G401 (cell line): ENCODE data around the gene SLC4A2. TPM values are rescaled to one million over a fixed set of nuclear protein-coding genes. Genes with fewer than 3 reads are reported as not detected.
A peak's percentile ranks its signal among the peaks of the same experiment; 100 is the strongest.

Experiments used
- DNase-seq: peaks from one replicate; pipeline ENCODE4 v3.0.0-alpha.2; 2015; ENCODE audit warnings: low spot score
- in situ Hi-C: cut with HindIII; loops from 2 replicates; pipeline ENCODE4 v1.10.0; 2016; ENCODE audit warnings: low sequenced_read_pairs, mixed read lengths
- total RNA-seq: library from RNA; depleted of rRNA; stranded (reverse); fragments of >200 nt; shearing (Covaris generic); gene quantifications from 2 replicates; pipeline ENCODE4 v1.2.3, GENCODE V29; 2014

SLC4A2 gene
- total RNA-seq, 1 experiment from 2014 or later, result 363 TPM

DNA sequence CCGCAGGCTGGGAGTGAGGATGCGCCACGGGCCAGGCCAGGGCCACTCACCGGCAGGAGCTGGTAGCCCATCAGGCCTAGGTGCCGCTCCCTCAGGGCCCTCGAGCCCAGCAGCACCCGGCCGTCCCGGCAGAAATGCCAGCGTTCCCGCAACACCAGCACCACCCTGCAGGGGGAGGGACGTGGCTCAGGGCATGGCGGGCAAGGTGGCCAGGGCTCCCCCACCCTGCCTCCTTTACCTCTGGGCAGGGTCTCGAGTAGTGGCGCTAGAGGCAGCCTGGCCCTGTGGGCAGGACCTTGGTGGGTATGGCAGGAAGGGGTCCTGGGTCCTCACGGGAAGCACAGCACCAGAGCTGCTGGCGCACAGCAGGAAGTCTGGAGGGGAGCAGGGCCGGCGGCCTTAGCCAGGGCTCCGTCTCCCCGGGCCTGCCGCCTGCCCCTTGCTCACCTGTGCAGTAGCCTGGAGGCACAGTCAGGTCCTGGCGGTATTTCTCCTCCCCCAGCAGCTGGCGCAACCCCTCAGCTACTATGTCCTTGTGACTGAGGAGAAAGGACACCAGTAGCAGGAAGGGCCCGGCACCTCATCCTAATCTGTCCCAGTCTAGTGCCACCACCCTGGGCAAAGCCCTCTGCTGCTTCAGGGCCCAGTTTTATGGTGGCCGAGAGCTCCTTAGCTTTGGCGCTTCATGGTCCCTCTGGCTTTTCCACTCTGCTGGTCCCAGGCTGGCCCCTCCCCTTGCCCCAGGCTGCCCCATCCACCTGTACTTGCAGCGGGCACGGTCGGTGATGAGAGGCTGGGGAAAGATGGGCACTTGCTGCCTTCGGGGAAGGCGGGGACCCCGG is 17.7 kb downstream of the SLC4A2 start:
- in situ Hi-C loops, result no loop called here
- no peak for DNase-seq

DNA sequence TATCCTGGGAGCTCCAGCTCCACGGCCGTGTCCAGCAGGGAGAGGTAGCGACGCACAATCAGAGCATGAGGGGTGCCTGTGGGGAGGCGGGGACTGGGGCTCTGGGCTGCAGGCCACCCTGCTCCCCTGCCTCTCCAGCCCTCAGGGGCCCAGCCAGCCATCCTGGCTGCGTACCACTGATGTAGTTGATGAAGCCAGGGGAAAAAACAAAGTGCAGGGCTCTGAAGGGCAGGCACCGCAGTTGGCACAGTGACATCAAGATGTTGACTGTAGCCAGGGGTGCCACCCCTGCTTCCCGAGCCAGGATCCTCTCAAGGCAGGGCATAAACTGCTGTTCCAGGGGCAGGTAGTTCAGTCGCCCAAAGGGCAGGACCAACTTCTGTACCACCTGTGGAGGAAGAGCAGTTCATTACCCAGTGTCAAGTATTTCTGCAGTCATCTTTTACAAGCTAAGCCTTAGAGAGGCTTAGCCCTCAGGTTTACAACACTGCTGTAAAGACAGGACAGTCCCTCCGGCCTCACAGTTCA is 18.4 kb downstream of the SLC4A2 start:
- DNase-seq, result no peak
- in situ Hi-C loops, result no loop called here

DNA sequence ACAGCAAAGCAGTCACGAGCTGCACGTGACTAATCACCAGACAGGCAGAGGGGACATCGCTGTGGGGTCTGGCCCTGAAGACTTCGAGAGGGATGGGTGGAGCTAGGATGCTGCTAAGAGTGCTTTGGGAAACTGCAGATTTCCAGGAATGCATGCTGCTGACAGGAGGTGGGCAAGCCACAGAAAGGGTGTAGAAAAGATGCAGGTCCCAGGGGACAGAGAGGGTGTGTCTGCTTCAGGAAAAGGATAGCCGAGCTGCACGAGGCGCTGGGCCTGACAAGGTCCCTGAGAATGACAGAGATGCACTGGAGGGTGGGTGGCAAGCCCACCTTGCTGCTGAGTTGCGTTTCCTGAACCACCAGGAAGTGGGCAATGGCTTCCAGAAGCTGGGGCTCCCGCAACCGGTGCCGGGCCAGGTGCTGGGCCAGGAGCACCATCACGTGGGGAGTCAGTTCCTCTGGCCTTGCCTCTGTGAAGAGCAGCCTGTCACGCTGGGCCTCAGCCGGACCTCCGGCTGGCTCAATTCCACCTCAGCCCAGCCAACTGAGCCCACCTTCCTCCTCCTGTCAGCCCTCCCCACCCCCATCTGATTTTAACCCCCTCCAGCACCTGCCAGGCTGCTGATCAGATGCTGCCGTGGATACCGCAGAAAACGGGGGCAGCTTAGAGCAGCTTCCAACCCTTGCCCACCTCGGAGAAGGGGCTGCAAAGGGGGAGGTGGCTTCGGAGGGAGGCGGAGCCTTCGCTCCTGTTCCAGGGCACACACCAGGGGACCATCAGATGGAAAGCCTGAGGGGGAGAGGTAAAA is 19.0 kb downstream of the SLC4A2 start:
- peak; percentile 69 for DNase-seq
- in situ Hi-C loops, result no loop called here

DNA sequence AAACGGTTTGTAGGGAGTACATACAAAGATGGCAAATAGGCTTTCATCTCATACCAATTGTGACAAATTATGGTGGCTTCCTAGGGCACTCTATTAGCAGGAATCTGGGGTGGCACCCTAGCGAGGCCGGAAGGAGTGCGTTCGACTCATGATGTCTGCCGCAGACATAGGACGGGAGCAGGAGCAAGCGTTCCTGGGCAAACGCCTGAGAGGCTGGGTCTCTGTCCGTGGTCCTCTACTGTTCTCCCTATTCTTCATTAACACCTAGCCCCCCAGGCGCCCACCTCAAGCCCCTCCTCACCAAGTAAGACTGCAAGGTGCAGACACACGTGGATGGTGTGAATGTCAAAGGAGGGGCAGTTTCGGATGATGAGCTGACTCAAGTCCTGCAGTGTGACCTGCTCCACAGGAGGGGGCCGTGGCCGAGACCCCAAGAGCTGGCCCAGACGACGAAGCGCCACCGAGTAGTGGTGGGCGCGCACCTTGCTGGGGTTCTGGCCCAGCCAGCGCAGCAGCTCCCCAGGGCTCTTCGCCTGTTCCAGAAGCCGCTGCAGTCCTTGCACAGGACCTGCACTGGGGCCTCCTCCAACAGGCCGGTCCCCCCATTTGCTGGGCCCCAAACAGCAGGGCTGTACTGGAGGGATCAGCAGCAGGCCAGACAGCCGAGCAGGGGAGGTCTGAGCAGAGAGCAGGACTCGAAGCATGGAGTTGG is 20.0 kb downstream of the SLC4A2 start:
- DNase-seq, result no peak
- in situ Hi-C loops, result no loop called here

DNA sequence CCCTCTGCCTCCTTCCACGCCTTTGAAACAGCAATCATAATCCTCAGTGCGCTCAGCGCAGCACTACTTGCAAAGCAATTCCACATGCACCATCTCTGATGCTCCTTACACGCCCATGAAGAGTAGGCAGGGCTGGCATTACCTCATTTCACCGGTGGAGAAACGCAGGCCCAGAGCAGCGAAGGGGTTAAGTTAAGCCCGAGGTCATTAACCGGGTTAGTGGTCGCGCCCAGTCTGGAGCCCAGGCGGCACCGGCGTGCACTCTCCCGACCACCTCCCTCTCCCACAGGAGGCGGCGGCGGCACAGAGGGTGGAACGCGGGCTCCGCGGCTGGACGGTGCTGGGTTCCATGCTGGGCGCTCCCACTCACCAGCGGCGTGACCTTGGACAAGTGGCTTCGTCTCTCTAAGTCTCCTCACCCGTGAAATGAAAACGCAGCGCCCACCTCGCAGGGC is 20.7 kb downstream of the SLC4A2 start:
- DNase-seq, result no peak
- in situ Hi-C loops, result no loop called here

DNA sequence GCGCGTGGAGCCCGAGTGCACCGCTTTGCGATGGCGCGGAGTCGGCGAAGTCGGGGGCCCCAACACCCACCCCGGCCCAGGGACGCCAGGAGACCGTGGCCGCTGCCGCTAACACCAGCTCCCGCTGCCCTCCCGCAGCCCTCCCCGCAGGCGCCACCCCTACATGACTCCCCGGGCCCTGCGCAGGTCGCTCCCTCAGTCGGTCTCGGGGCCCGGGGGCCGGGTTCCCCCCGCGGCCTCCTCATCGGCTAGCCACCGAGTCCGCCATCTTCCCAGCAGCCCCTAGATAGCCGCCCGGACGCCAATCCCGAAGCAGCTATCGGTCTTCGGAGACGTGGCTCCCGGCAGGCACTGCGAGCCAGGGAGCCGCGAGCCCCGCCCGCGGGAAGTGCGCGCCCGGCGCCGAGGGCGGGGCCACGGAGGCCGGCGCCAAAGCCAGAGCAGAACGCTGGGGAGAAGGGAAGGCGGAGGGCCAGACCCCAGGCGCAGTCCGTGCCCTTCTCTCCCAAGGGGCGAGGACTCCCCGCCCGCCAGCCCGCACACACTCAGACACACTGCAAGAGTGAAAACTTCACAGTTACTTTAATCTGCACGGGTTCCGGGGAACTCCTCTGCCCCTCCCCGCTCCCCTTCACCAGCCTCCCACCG is 21.3 kb downstream of the SLC4A2 start, which contains the start of gene FASTK:
FASTK (minus strand) TSS at position 288 of the 648 bp plus-strand sequence; CDS start at position 245, 43 bp downstream.
- in situ Hi-C loops, result no loop called here
- DNase-seq, result peak; percentile 93

DNA sequence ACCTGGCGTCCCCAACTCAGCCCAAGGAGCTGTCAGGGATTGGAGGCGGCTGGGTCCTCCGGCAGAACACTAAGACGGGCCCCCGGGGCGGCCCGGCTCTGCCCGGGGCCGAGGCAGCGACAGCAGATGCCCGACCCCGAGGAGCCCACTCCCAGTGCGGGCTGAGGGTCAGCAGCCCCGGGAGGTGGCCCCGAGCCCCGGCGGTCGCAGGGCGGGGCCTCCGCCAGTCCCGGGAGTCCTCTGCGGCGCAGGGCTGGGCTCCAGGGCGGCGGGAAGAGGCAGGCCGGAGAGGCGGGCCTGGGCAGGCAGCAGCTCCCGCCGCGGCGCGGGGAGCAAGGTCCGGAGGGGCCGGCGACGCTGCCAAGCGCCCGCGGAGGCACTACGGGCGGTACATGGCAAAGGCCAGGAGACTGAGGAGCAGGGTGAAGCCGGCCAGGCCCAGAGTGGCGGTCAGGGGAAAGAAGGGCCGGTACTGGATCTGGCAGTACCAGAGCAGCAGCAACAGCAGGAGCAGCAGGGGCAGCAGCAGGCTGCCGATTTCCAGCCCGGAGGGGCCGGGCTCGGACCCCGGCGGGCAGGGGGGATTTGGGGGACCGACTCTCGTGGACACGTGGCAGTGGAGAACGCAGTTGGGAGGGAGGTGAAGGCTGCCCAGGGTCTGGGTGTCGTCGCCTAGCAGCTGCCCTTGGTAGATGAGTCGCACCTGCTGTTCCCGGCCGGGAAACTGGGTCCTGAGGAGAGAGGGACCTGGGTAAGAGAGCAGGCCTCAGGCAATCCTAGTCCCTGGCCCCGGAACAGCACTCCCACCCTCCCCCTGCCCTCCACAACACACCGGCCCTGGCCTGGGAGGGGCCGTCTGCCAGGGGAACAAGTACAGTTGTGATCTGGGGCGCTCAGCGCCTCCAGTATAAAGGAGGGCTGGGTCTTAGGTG is 22.0 kb downstream of the SLC4A2 start:
- DNase-seq, result no peak
- in situ Hi-C loops, result no loop called here

DNA sequence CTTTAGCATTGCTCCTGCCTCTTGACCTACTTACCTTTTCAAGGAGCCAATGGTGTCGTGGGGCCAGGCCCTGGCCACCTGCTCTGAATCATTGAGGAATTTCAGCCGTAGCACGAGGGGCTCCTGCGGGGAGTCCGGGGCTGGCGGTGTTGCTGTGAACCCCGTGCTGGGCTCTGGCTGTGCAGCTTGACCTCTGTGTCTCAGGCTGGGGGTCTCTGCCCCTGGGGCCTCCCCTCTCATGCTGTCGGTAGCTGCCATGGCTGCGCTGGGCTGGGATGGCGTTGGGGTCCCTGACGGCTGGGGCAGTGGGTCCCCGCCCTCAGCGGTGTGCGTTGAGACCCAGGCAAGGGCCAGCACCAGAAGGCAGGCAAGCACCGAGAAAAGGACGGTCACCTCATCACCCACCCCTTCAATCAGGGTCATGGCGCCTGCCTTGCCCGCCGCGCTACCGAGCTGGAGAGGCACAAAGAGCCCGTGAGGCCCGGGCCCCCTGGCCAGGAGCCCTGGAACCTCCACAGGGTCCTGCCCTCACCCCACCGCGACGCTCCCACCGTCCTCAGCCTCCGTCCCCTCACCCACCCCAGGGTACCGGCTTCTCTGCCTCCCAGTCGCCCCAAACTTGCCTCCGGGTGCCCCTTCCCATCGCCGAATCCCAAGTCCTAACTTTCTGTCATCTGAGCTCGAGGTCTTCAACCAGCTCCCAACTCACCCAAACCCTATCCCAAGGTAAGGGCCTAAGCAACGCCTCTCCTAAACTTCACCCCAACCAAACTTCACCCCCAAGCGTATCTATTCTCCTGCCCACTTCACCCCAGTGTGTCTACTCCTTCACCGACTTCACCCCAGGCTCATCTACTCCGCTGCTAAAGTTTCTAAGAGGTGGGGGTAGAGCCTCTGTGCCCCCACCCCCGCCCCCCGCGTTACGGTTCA is 23.0 kb downstream of the SLC4A2 start:
- in situ Hi-C loops, result no loop called here
- no peak for DNase-seq

DNA sequence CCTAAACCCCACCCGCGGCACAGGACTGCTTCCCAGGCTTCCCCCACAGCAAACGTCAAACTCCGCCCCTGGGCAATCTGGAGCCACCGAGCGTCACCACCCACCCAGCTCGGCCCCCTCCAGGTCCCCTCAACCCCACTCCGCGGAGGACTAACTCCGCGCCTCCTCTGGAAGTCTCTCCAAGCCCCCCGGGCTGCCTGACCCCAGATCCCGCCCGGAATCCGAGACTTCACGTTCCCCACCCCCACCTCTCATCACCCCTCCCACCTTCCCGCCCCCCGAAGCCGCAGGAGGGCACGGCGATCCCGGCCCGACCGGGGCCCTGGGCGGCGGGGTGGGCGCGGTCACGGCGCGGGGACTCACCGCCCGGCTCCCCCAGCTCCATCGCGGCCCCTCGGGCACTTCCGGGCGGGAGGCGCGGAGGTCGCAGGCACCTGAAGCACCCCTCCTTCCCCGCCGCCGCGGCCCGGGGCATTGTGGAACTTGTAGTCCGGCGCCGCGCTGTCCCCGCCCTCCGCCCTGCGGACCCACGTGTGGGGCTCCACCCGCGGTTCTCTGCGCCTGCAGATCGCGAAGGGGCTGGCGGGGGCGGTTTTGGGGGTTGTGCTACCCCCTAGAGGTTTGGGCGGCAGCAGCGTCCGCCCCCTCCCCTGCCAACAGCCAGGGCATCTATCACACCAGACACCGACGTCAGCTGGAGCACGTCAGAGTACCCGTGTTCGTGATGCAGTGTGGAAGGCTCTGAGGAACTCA is 23.9 kb downstream of the SLC4A2 start, which contains the start of gene TMUB1:
TMUB1 (minus strand) TSS at position 423 of the 753 bp plus-strand sequence. CDS start 930 bp downstream, outside the sequence.
- in situ Hi-C loops, result no loop called here
- DNase-seq, result peak; percentile 77

DNA sequence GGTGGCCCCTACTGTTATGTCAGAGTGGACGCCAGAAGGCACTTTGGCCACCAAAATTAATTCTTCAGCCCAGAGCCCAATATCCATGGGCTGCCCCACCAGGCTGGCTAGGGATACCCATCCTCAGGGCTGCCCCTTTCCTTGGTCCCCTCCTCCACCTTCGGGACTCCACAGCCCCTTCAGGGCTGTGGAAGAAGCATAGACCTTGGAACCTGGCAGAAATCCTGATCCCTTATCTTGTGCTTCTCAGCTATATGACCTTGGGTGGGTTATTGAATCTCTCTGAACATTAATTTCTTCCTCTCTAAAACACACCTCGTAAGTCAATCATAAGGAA is 24.4 kb downstream of the SLC4A2 start:
- in situ Hi-C loops, result no loop called here

DNA sequence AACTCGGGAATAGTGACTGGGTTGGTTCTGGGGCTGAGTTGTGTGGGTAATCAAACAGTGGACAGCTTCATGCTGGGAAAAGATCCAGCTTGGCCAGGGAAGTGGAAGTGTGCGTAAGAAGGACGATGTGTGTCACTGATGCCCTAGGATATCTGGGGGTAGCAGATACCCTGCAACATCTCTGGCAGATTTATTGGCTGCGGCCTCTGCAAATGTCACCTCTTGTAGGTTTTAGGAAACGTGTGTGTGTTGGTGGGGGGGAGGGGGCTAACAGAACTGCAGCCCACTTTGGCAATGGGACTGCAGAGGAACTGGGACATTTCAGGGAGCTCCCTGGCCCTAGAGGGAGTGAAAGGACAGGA is 25.9 kb downstream of the SLC4A2 start:
- no peak for DNase-seq
- in situ Hi-C loops, result no loop called here

More for the DNA sequence above, 24.4 kb downstream of the SLC4A2 start:
- no peak for DNase-seq

DNA sequence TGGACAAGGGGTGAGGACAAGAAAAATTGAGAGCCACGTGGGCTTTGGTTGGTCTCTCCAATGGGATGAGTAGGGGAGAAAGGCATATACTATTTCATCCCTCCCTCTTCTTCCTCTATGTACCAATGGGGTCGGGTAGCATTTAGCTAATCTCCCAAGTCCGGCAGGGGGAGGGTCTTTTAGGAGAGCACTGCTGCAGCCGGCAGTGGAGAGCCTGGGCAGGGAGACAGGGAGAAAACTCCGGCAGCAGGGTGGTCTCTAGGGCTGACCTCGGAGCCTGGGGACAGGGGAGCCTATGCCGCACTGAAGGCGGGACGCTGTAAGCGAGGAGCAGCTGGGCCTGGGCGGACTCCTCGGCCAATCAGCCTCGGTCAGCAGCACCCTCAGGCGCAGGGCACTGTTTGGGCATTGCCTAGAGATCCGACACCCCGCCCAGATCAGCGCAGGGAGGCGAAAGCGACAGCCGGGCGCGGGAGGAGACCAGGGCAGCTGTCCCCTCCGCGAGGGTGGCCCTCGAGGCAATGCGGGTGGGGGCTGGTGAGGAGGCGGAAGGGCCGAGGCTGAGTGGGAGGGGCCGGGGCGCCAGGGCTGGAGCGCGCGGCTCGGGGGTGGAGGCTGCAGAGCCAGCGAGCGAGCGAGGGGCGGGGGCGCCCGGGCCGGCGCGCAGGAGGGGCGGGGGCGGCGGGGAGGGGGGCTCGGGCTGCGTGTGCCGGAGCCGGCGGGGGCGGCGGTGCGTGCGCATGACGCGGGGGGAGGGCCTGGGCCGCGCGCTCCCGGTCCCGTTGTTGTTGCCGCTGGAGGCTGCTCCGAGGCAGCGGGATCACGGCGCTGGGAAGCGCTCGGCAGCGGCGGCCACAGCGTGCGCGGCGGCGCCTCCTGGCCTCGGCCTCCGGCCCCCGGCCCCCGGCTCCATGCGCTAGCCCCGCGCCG is 26.6 kb downstream of the SLC4A2 start, which contains the start of gene AGAP3:
AGAP3 (plus strand) TSS at position 785 of the 930 bp plus-strand sequence. CDS start 267 bp downstream, outside the sequence.
- in situ Hi-C loops, result no loop called here
- peak; percentile 80 for DNase-seq

DNA sequence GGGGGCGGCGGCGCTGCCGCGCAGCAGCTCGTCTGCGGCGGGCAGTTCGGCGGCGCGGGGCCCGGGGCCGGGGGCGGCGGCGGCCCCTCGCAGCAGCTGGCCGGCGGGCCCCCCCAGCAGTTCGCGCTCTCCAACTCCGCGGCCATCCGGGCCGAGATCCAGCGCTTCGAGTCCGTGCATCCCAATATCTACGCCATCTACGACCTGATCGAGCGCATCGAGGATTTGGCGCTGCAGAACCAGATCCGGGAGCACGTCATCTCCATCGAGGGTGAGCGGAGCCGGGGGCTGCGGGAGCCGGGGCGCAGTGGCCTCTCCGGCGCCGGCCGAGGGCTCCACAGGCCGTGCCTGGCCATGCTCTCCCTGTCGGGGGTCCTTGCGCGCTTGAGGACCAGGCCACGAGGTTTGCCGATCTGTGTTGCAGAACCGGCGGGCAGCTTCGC is 27.4 kb downstream of the SLC4A2 start:
- DNase-seq, result no peak
- in situ Hi-C loops, result no loop called here

DNA sequence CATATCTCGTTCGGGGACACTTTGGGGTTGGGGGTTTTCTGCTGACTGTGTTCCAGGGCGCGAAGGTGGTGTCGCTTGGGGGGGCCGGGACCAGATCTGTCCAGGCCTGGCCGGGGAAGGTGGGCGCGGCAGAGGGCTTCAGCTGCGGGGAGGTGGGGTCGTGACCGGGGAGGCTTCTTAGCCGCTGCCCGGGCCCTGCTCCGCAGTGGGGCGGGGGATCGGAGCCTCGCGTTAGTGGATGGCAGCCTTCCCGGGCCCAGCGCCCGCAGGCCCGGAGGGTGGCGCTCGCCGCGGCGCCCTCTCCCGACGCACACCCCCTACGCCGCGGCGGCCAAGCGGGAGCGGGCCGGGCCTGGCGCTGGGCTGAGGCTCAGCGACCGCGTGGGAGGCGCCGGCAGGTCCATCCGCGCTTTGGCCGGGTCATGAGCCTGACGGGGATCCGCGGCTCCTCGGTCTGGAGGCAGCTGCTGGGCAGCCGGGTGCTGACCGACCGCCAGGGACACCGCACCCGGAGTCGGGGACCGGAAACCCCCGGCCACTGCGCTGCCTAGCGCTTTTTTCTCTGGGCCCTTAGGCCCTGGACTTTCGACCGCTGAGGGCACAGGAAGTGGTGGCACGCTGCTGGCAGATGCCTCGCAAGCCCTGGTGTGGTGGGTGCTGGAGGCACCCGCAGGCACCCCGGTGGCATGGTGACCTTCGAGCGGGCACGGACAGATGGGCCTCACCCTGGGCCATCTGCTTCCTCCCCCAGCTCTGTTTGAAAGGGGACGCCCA is 28.0 kb downstream of the SLC4A2 start:
- in situ Hi-C loops, result no loop called here
- peak; percentile 45 for DNase-seq
